Mesodermal cell (in vitro differentiated cells): ENCODE results near the gene LAMA1.
"Not testable (repeated sequence)": the region's sequence is repeated elsewhere in the genome, so short reads cannot be mapped to it uniquely, and the experiment has no call there.

Experiments
- H3K27ac ChIP-seq: 2 replicates; pipeline ENCODE4 v1.7.0; 2013; ENCODE audit warnings: mild to moderate bottlenecking, low read depth, low read length, moderate library complexity; ENCODE audit not compliant: severe bottlenecking
- H3K36me3 ChIP-seq: 2 replicates; pipeline ENCODE4 v1.7.1; 2013; ENCODE audit warnings: mild to moderate bottlenecking, low read length, moderate library complexity; ENCODE audit not compliant: control insufficient read depth, insufficient read depth
- H3K4me1 ChIP-seq: one replicate; pipeline ENCODE4 v1.7.1; 2013; ENCODE audit warnings: mild to moderate bottlenecking, low read length; ENCODE audit not compliant: insufficient read depth, control insufficient read depth, poor library complexity, severe bottlenecking
- H3K4me3 ChIP-seq: 2 replicates; pipeline ENCODE4 v1.7.0; 2013; ENCODE audit warnings: low read length, control low read depth, mild to moderate bottlenecking; ENCODE audit not compliant: insufficient read depth, poor library complexity, severe bottlenecking; ENCODE audit errors: extremely low read depth
- H3K9me3 ChIP-seq: 2 replicates; pipeline ENCODE4 v1.7.1; 2013; ENCODE audit warnings: mild to moderate bottlenecking, low read length, moderate library complexity; ENCODE audit not compliant: control insufficient read depth
- WGBS, 2 experiments: methylation state at CpG; one replicate each; pipeline ENCODE4 v1.1.5; 2013; ENCODE audit warnings: missing lambda C conversion rate in 2 of 2; ENCODE audit not compliant: insufficient coverage in 2 of 2; 5-methylcytosine and 5-hydroxymethylcytosine counted together

Gene LAMA1

DNA sequence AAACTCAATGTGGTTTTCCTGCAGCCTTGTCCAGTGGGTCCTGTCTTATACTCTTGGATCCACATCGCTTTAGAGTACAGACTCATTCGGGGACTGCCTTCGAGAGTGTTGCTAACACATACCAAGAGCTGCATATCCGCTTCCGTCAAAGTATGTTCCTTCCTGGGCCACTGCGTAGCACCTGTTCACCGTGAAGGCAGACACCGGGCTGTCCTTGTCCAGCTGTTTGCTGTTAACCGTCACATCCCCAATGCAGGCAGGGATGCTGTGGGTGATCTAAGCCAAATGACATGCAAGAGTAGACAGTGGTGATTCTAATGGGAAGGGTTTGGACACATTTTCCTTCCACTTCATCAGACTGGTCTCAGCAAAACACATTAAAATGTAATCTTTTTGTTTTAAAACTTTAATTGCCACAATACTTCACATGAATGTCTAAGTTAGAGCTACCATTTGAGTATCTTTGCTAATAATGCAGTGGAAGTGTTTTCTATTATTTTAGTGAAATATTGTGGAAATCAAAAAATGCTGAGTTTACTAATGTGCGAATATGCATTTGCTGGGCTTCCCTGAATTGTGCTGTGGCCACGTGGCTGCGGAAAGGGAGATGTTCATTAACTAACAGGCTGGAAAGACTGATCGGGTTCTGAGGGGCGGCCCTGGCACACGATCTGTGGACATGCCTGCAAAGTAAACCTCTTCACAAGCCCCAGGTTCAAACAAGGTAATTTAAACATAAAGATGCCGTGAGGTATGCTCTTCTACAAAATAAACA is 169.1 kb downstream of the LAMA1 start:
- H3K27ac ChIP-seq: no peak overlapping the region
- 98 to 99% methylated on average over 14 to 15 of the region's 16 CpGs for WGBS, 2 experiments
- peaks cover 28% of the 10 kb centered on the region for H3K36me3 ChIP-seq
- H3K4me1 ChIP-seq: no peaks in the 10 kb centered on the region
- no peak overlapping the region for H3K4me3 ChIP-seq
- no peaks in the 10 kb centered on the region for H3K9me3 ChIP-seq

DNA sequence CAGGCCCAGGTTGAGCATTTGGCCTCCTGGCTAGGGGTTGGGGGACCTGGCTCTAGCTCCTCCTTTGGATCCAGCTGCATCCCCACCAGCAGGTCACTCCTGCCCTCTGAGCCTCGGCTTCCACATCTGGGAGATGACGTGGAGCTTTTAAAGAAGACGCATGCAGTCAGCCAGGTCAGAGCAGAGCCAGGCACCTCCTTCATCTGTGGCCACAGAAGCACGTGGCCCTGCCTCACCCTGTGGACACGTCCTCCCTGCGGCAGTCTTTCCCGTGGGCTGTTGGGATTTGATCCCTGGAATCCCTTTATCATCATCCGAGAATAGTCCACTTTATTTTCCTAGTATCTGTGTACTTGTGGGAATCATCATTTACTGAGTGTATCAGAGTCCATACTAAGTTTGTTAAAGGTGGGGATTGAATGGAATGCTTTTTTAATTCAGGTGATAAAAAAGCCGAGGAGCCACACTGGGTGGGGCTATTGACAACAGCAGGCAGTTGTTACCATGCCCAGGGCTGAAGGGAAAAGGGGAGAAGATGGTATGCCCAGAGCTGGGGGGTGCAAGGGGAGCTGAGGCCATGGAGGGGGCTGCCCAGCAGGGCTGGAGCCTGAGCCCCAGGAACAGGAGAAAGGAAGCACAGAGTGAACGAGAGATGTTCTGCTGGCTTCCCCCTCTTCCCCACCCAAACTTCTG is 170.1 kb downstream of the LAMA1 start:
- H3K36me3 ChIP-seq: peaks cover 30% of the 10 kb centered on the region
- H3K27ac ChIP-seq: no peak overlapping the region

DNA sequence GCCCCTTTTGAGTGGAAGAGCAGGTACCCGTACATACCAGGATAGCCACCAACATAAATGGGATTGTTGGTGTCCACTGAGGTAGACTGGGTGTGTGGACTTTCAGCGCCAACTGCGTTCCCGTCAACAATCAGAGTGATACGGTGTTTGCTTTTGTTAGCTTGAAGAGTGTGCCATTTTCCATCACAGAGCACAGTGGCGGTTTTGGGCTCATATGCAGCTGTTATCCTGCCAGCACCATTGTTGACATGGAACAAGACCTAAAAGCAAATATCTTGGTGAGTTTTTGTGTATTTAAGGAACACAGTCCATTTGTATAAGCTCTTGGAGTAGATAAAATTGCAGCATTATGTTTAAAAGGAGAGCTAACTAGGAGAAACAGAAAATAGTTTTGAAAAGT is 174.5 kb downstream of the LAMA1 start:
- H3K4me3 ChIP-seq: no peak overlapping the region
- no peaks in the 10 kb centered on the region for H3K9me3 ChIP-seq
- H3K4me1 ChIP-seq: no peaks in the 10 kb centered on the region
- peaks cover 31% of the 10 kb centered on the region for H3K36me3 ChIP-seq
- WGBS, 2 experiments: 94 to 100% methylated on average over 4 to 6 of the region's 6 CpGs
- H3K27ac ChIP-seq: no peak overlapping the region

More for the DNA sequence above, 170.1 kb downstream of the LAMA1 start:
- Histone ChIP-seq H3K9me3 (no peaks in the 10 kb centered on the region), H3K4me3 (no peak overlapping the region), H3K4me1 (no peaks in the 10 kb centered on the region)
- WGBS, 2 experiments: 92 to 98% methylated on average over 7 to 9 of the region's 10 CpGs

GRCh38 chr18:6942742-6943141 is 174.9 kb downstream of the LAMA1 start:
- H3K27ac ChIP-seq: no peak overlapping the region
- WGBS, 2 experiments: 100% methylated on average over 1 of the region's 3 CpGs; no CpG with 5 or more reads in 1 of the 2 experiments
- H3K36me3 ChIP-seq: peaks cover 28% of the 10 kb centered on the region
- H3K4me3 ChIP-seq: no peak overlapping the region
- H3K4me1 ChIP-seq: no peaks in the 10 kb centered on the region
- no peaks in the 10 kb centered on the region for H3K9me3 ChIP-seq

- Histone ChIP-seq H3K4me3 (no peak overlapping the region), H3K36me3 (peaks cover 21% of the 10 kb centered on the region), H3K4me1 (no peaks in the 10 kb centered on the region), H3K9me3 (no peaks in the 10 kb centered on the region), H3K27ac (no peak overlapping the region)
- WGBS, 2 experiments: 95 to 98% methylated on average over 9 of the region's 11 CpGs
Observed at GRCh38 chr18:6941996-6942395, 175.6 kb downstream of the LAMA1 start.

- Histone ChIP-seq H3K27ac (no peak overlapping the region), H3K36me3 (peaks cover 13% of the 10 kb centered on the region), H3K4me3 (no peak overlapping the region), H3K9me3 (no peaks in the 10 kb centered on the region), H3K4me1 (no peaks in the 10 kb centered on the region)
- 95 to 97% methylated on average over 9 of the region's 9 CpGs for whole genome bisulfite sequencing, 2 experiments
Observed at GRCh38 chr18:6940451-6940850, 177.1 kb downstream of the LAMA1 start.

DNA sequence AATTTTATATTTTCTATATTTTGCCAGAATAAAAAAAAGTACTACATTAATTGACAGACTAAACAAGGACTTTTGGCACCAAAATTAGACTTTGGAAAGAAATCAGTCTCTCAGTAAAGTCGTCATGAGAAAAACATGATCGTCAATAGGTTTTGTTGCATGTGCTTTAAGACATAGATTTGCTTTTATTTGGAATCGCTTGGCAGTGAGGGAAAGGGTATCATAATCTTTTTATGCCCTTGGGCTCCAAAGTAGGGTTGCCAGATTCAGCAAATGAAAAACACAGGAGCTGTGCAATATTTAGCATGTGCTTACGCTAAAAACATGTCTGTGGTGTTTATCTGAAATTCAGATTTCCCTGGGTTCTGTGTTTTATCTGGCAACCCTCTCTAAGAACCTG is 177.6 kb downstream of the LAMA1 start:
- H3K36me3 ChIP-seq: peaks cover 10% of the 10 kb centered on the region
- H3K27ac ChIP-seq: no peak overlapping the region
- WGBS, 2 experiments: 80 to 96% methylated on average over 3 to 4 of the region's 4 CpGs
- no peak overlapping the region for H3K4me3 ChIP-seq
- no peaks in the 10 kb centered on the region for H3K4me1 ChIP-seq
- no peaks in the 10 kb centered on the region for H3K9me3 ChIP-seq

- H3K4me1 ChIP-seq, H3K9me3 ChIP-seq, H3K27ac ChIP-seq, H3K4me3 ChIP-seq: not testable (repeated sequence)
- H3K36me3 ChIP-seq: peaks cover 10% of the 10 kb centered on the region
- WGBS, 2 experiments: no CpG with 5 or more reads among the region's 2 CpGs
Observed at GRCh38 chr18:6938403-6938802, 179.2 kb downstream of the LAMA1 start.

GRCh38 chr18:6938003-6938402 is 179.6 kb downstream of the LAMA1 start:
- H3K4me3 ChIP-seq: no peak overlapping the region
- peaks cover 8% of the 10 kb centered on the region for H3K36me3 ChIP-seq
- H3K4me1 ChIP-seq: no peaks in the 10 kb centered on the region
- H3K9me3 ChIP-seq: no peaks in the 10 kb centered on the region
- 90 to 94% methylated on average over 2 of the region's 7 CpGs for WGBS, 2 experiments
- no peak overlapping the region for H3K27ac ChIP-seq

GRCh38 chr18:6934859-6935258 is 182.7 kb downstream of the LAMA1 start:
- no CpG with 5 or more reads among the region's 1 CpG for WGBS, 2 experiments
- H3K36me3 ChIP-seq: no peaks in the 10 kb centered on the region
- no peaks in the 10 kb centered on the region for H3K4me1 ChIP-seq
- H3K27ac ChIP-seq: no peak overlapping the region
- no peaks in the 10 kb centered on the region for H3K9me3 ChIP-seq
- no peak overlapping the region for H3K4me3 ChIP-seq
